Activated CD4-positive, alpha-beta T cell treated with anti-CD3 and anti-CD28 coated beads for 36 hours (primary cell): Measurements from ENCODE around the gene SPRR4. TPM values are rescaled to one million over a fixed set of nuclear protein-coding genes. Genes with fewer than 3 reads are reported as not detected.

Experiments used
- total RNA-seq, 2 experiments: library from RNA; stranded (reverse); gene quantifications; one replicate each; pipeline ENCODE4 v1.2.3, GENCODE V29; 2021

Gene SPRR4
- total RNA-seq, 2 experiments from 2014 or later = not detected

Other genes starting within 250 kb of the SPRR4 start
- gene KPRP, start 212.6 kb upstream of the SPRR4 start, total RNA-seq = not detected
- not detected for gene LCE1F, start 195.5 kb upstream of the SPRR4 start, total RNA-seq
- not detected for gene LCE1E, start 184.4 kb upstream of the SPRR4 start, total RNA-seq
- not detected for gene LCE1D, start 173.9 kb upstream of the SPRR4 start, total RNA-seq
- not detected for gene LCE1C, start 164.0 kb upstream of the SPRR4 start, total RNA-seq
- not detected for gene LCE1B, start 158.7 kb upstream of the SPRR4 start, total RNA-seq
- gene LCE1A, start 143.2 kb upstream of the SPRR4 start, total RNA-seq = not detected
- not detected for gene LCE6A, start 127.8 kb upstream of the SPRR4 start, total RNA-seq
- not detected for gene LCE7A, start 110.7 kb upstream of the SPRR4 start, total RNA-seq
- not detected for gene SMCP, start 92.3 kb upstream of the SPRR4 start, total RNA-seq
- under 1 TPM in 1 of 2 experiments, not detected in 1; 0.07 TPM for gene IVL, start 62.1 kb upstream of the SPRR4 start, total RNA-seq
- not detected for gene SPRR5, start 23.4 kb upstream of the SPRR4 start, total RNA-seq
- not detected for gene SPRR1A, start 13.4 kb downstream of the SPRR4 start, total RNA-seq
- not detected for gene SPRR3, start 31.1 kb downstream of the SPRR4 start, total RNA-seq
- gene SPRR1B, start 60.6 kb downstream of the SPRR4 start, total RNA-seq = not detected
- gene SPRR2D, start 70.5 kb downstream of the SPRR4 start, total RNA-seq = not detected
- not detected for gene SPRR2A, start 86.9 kb downstream of the SPRR4 start, total RNA-seq
- gene SPRR2B, start 101.0 kb downstream of the SPRR4 start, total RNA-seq = not detected
- gene SPRR2E, start 123.9 kb downstream of the SPRR4 start, total RNA-seq = not detected
- gene SPRR2F, start 142.9 kb downstream of the SPRR4 start, total RNA-seq = not detected
- gene SPRR2G, start 180.2 kb downstream of the SPRR4 start, total RNA-seq = not detected
- gene LELP1, start 232.8 kb downstream of the SPRR4 start, total RNA-seq = not detected
- not detected for gene PRR9, start 246.9 kb downstream of the SPRR4 start, total RNA-seq